GM23248 (cell line): ENCODE results near the gene RNF166.

Source experiments
- EZH2 ChIP-seq: fragments of 200-600 bp; sonication (generic); IDR thresholded peaks from 2 replicates; pipeline ENCODE4 v1.6.1; 2018; ENCODE audit warnings: antibody characterized with exemption, mild to moderate bottlenecking; ENCODE audit not compliant: insufficient read depth, poor library complexity, severe bottlenecking
- EZH2phosphoT487 ChIP-seq: fragments of 200-600 bp; sonication (generic); IDR thresholded peaks from 2 replicates; pipeline ENCODE4 v1.6.1; 2018; ENCODE audit warnings: antibody characterized with exemption, moderate library complexity, mild to moderate bottlenecking, low read depth; ENCODE audit not compliant: insufficient read depth

DNA sequence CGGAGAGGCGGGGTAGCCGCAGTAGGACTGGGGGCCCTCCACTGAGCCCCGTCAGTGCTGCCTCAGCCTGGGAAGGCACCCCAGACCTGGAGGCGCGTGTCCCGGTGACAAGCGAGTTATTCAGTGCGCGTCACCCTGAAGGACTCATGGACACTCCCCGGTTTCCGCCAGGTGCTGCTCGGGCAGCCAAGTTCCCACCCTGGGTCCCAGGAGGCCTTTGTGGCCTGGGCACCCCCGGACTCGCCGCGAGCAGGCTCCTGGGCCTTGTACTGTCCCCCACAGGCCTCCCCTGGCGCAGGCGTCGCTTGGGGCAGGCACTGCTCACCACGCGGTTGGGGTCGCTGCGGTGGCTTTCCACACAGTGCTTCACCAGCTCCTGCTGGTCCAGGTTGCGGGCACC lies 7.6 kb downstream of the RNF166 start:
- no peak for TF ChIP-seq EZH2
- TF ChIP-seq EZH2phosphoT487, result no peak
